Mesodermal cell (in vitro differentiated cells): ENCODE results near the gene NLRP9.

Source experiments
- H3K27ac ChIP-seq: 2 replicates; pipeline ENCODE4 v1.7.0; 2013; ENCODE audit warnings: mild to moderate bottlenecking, low read depth, low read length, moderate library complexity; ENCODE audit not compliant: severe bottlenecking
- H3K36me3 ChIP-seq: 2 replicates; pipeline ENCODE4 v1.7.1; 2013; ENCODE audit warnings: mild to moderate bottlenecking, low read length, moderate library complexity; ENCODE audit not compliant: control insufficient read depth, insufficient read depth
- H3K4me1 ChIP-seq: one replicate; pipeline ENCODE4 v1.7.1; 2013; ENCODE audit warnings: mild to moderate bottlenecking, low read length; ENCODE audit not compliant: insufficient read depth, control insufficient read depth, poor library complexity, severe bottlenecking
- H3K4me3 ChIP-seq: 2 replicates; pipeline ENCODE4 v1.7.0; 2013; ENCODE audit warnings: low read length, control low read depth, mild to moderate bottlenecking; ENCODE audit not compliant: insufficient read depth, poor library complexity, severe bottlenecking; ENCODE audit errors: extremely low read depth
- H3K9me3 ChIP-seq: 2 replicates; pipeline ENCODE4 v1.7.1; 2013; ENCODE audit warnings: mild to moderate bottlenecking, low read length, moderate library complexity; ENCODE audit not compliant: control insufficient read depth
- WGBS, 2 experiments: methylation state at CpG; one replicate each; pipeline ENCODE4 v1.1.5; 2013; ENCODE audit warnings: missing lambda C conversion rate in 2 of 2; ENCODE audit not compliant: insufficient coverage in 2 of 2; 5-methylcytosine and 5-hydroxymethylcytosine counted together

NLRP9 gene

GRCh38 chr19:55694656-55695491 lies 43.3 kb downstream of the NLRP9 start:
- H3K4me1 ChIP-seq = no peaks in the 10 kb centered on the region
- WGBS, 2 experiments = 97 to 98% methylated on average over 26 to 28 of the region's 37 CpGs
- H3K27ac ChIP-seq = no peak overlapping the region
- no peaks in the 10 kb centered on the region for H3K9me3 ChIP-seq
- no peak overlapping the region for H3K4me3 ChIP-seq
- H3K36me3 ChIP-seq = peaks cover 89% of the 10 kb centered on the region

GRCh38 chr19:55694241-55694655 lies 44.0 kb downstream of the NLRP9 start:
- H3K36me3 ChIP-seq = peaks cover 90% of the 10 kb centered on the region
- 91 to 96% methylated on average over 15 of the region's 15 CpGs for WGBS, 2 experiments
- no peak overlapping the region for H3K27ac ChIP-seq
- H3K4me1 ChIP-seq = no peaks in the 10 kb centered on the region
- H3K9me3 ChIP-seq = no peaks in the 10 kb centered on the region
- H3K4me3 ChIP-seq = no peak overlapping the region

- Histone ChIP-seq H3K4me3 (no peak overlapping the region), H3K27ac (no peak overlapping the region), H3K9me3 (no peaks in the 10 kb centered on the region), H3K36me3 (peaks cover 93% of the 10 kb centered on the region), H3K4me1 (no peaks in the 10 kb centered on the region)
- WGBS, 2 experiments = 96 to 98% methylated on average over 19 of the region's 20 CpGs
Observed at GRCh38 chr19:55693336-55693974, 44.7 kb downstream of the NLRP9 start.

GRCh38 chr19:55692681-55693081 lies 45.5 kb downstream of the NLRP9 start:
- Histone ChIP-seq H3K4me1 (no peaks in the 10 kb centered on the region), H3K36me3 (peaks cover 93% of the 10 kb centered on the region), H3K4me3 (no peak overlapping the region), H3K27ac (no peak overlapping the region), H3K9me3 (no peaks in the 10 kb centered on the region)
- WGBS, 2 experiments = 98% methylated on average over 16 to 17 of the region's 19 CpGs

- no peaks in the 10 kb centered on the region for H3K9me3 ChIP-seq
- 95 to 97% methylated on average over 20 to 27 of the region's 31 CpGs for WGBS, 2 experiments
- no peak overlapping the region for H3K27ac ChIP-seq
- H3K4me1 ChIP-seq = no peaks in the 10 kb centered on the region
- H3K4me3 ChIP-seq = no peak overlapping the region
- peaks cover 90% of the 10 kb centered on the region for H3K36me3 ChIP-seq
Observed at GRCh38 chr19:55691561-55692481, 46.4 kb downstream of the NLRP9 start.

GRCh38 chr19:55690769-55691545 lies 47.2 kb downstream of the NLRP9 start:
- Histone ChIP-seq H3K36me3 (peaks cover 81% of the 10 kb centered on the region), H3K4me1 (no peaks in the 10 kb centered on the region), H3K27ac (no peak overlapping the region), H3K4me3 (no peak overlapping the region), H3K9me3 (no peaks in the 10 kb centered on the region)
- WGBS, 2 experiments = 91 to 97% methylated on average over 21 to 29 of the region's 31 CpGs

- 95 to 96% methylated on average over 24 to 25 of the region's 25 CpGs for WGBS, 2 experiments
- Histone ChIP-seq H3K9me3 (no peaks in the 10 kb centered on the region), H3K4me3 (no peak overlapping the region), H3K36me3 (peaks cover 82% of the 10 kb centered on the region), H3K4me1 (no peaks in the 10 kb centered on the region), H3K27ac (no peak overlapping the region)
Observed at GRCh38 chr19:55690109-55690768, 48.0 kb downstream of the NLRP9 start.

GRCh38 chr19:55689411-55690108 lies 48.6 kb downstream of the NLRP9 start:
- Histone ChIP-seq H3K9me3 (no peaks in the 10 kb centered on the region), H3K36me3 (peaks cover 82% of the 10 kb centered on the region), H3K4me3 (no peak overlapping the region), H3K4me1 (no peaks in the 10 kb centered on the region), H3K27ac (no peak overlapping the region)
- 96 to 97% methylated on average over 25 to 30 of the region's 35 CpGs for WGBS, 2 experiments

GRCh38 chr19:55688422-55689218 lies 49.6 kb downstream of the NLRP9 start:
- H3K36me3 ChIP-seq = peaks cover 82% of the 10 kb centered on the region
- WGBS, 2 experiments = 92 to 94% methylated on average over 23 to 24 of the region's 27 CpGs
- no peaks in the 10 kb centered on the region for H3K4me1 ChIP-seq
- no peak overlapping the region for H3K27ac ChIP-seq
- H3K9me3 ChIP-seq = no peaks in the 10 kb centered on the region
- H3K4me3 ChIP-seq = no peak overlapping the region
